Activated T-cell treated with anti-CD3 and anti-CD28 coated beads, Interleukin-2, amount 50 U/mL, for 24 hours (primary cell): ENCODE results near the gene PITHD1.
"Not testable (repeated sequence)": the region's sequence is repeated elsewhere in the genome, so short reads cannot be mapped to it uniquely, and the experiment has no call there.

ENCODE experiments used
- DNase-seq: peaks from one replicate; pipeline ENCODE4 v3.0.0-alpha.2; 2020
- H3K27ac Mint-ChIP-seq: 2 replicates; pipeline ENCODE4 v1.8.0; 2020; ENCODE audit warnings: mild to moderate bottlenecking, mixed read lengths
- H3K27me3 Mint-ChIP-seq: 2 replicates; pipeline ENCODE4 v1.8.0; 2020; ENCODE audit warnings: mixed read lengths
- H3K36me3 Mint-ChIP-seq: 2 replicates; pipeline ENCODE4 v1.8.0; 2020; ENCODE audit warnings: low read depth, mixed read lengths
- H3K4me1 Mint-ChIP-seq: 2 replicates; pipeline ENCODE4 v1.8.0; 2020; ENCODE audit warnings: low read depth, mixed read lengths
- H3K4me3 Mint-ChIP-seq: 2 replicates; pipeline ENCODE4 v1.8.0; 2020; ENCODE audit warnings: mild to moderate bottlenecking, moderate library complexity, mixed read lengths
- H3K9me3 Mint-ChIP-seq: 2 replicates; pipeline ENCODE4 v1.8.0; 2020; ENCODE audit warnings: mixed read lengths

The PITHD1 gene, protein sequence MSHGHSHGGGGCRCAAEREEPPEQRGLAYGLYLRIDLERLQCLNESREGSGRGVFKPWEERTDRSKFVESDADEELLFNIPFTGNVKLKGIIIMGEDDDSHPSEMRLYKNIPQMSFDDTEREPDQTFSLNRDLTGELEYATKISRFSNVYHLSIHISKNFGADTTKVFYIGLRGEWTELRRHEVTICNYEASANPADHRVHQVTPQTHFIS

DNA sequence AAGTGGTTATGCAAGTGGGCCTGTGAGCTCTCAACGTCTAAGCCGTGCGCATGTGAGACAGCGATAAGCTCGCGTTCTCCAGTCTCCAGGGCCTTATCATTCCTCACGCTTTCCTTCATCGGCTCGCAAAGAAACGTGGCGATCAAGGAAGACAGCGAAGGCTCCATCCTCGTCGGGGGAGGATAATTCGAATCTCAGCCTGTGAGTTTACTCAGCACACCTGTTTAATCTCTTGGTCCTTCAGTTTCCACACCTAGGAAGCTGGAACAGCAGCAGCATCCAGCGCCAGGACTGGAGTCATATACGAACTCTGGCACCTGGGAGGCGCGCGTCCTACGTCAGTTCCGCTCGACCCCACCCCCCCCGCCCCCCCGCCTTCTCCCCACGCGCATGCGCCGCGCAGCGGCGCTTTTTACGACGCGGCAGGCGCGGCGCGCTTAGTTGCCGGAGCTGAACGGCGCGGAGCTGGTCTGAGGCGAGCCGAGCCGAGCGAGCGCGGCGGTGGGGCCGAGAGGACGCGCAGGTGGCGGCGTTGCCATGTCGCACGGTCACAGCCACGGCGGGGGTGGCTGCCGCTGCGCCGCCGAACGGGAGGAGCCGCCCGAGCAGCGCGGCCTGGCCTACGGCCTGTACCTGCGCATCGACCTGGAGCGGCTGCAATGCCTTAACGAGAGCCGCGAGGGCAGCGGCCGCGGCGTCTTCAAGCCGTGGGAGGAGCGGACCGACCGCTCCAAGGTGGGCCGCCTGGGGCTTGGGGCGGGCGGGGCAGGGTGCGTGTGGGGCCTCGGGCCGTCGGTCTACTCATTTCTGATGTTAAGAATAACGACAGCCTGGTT, at the start of gene PITHD1:
Gene PITHD1, plus strand, starts transcription at position 440 of the 836 bp plus-strand sequence. Its CDS starts 98 bp downstream, at position 538.
- H3K9me3 Mint-ChIP-seq = no peaks in the 10 kb centered on the region
- peak within 1 kb of the TSS; percentile 96 for H3K27ac Mint-ChIP-seq
- H3K4me1 Mint-ChIP-seq = peaks cover 53% of the 10 kb centered on the region
- peaks cover 38% of the 10 kb centered on the region for H3K36me3 Mint-ChIP-seq
- peak; percentile 86 for DNase-seq
- H3K4me3 Mint-ChIP-seq = peak within 1 kb of the TSS; percentile 92
- H3K27me3 Mint-ChIP-seq = no peaks in the 10 kb centered on the region

DNA sequence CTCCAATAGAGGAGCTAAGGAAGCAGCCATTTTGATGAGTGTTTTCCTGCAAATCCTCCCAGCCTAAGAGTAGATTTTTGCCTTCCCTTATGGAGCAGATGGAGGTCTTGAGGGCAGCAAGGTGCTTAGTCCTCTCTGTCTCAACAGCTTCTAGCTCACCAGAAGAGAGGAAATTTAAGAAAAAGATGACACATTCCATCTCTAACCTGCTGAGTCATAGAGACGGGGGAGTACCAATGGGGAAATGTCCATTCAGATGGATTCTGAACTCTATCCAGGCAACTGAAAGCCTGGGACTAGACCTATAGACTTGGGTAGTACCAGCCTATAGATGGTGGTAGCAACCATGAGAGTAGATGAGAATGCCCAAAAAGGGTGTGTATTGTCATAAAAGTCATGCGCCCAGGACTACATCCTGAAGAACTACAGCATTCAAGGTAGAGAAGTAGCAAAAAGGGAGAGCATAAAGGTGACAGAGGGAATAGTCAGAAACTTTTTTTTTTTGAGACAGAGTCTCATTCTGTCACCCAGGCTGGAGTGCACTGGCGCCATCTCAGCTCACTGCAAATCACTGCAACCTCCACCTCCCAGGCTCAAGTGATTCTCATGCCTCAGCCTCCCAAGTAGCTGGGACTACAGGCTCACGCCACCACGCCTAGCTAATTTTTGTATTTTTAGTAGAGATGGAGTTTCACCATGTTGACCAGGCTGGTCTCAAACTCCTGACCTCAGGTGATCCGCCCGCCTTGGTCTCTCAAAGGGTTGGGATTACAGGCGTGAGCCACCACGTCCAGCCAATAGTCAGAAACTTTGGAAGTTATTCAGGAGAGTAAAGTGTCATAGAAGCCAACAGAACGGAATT, 45.6 kb upstream of the PITHD1 start:
- peaks cover 24% of the 10 kb centered on the region for H3K4me1 Mint-ChIP-seq
- no peaks in the 10 kb centered on the region for H3K9me3 Mint-ChIP-seq
- H3K4me3 Mint-ChIP-seq = no peak overlapping the region
- no peaks in the 10 kb centered on the region for H3K27me3 Mint-ChIP-seq
- H3K27ac Mint-ChIP-seq = no peak overlapping the region
- no peak for DNase-seq
- H3K36me3 Mint-ChIP-seq = no peaks in the 10 kb centered on the region

DNA sequence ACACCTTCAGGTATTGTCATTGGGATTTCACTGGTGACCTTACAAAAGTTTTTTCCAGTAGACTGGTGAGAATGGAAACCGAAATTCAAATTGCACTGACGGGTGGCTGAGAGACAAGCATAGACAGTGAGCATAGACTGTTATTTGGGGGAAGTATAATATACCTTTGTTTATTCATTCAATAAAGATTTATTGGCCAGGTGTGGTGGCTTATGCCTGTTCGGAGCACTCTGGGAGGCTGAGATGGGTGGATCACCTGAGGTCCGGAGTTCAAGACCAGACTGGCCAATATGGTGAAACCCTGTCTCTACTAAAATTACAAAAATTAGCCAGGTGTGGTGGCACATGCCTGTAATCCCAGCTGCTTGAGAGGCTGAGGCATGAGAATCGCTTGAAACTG, 44.9 kb upstream of the PITHD1 start:
- not testable (repeated sequence) for H3K27me3 Mint-ChIP-seq, H3K9me3 Mint-ChIP-seq, DNase-seq, H3K4me3 Mint-ChIP-seq, H3K27ac Mint-ChIP-seq, H3K36me3 Mint-ChIP-seq
- H3K4me1 Mint-ChIP-seq = peaks cover 23% of the 10 kb centered on the region

DNA sequence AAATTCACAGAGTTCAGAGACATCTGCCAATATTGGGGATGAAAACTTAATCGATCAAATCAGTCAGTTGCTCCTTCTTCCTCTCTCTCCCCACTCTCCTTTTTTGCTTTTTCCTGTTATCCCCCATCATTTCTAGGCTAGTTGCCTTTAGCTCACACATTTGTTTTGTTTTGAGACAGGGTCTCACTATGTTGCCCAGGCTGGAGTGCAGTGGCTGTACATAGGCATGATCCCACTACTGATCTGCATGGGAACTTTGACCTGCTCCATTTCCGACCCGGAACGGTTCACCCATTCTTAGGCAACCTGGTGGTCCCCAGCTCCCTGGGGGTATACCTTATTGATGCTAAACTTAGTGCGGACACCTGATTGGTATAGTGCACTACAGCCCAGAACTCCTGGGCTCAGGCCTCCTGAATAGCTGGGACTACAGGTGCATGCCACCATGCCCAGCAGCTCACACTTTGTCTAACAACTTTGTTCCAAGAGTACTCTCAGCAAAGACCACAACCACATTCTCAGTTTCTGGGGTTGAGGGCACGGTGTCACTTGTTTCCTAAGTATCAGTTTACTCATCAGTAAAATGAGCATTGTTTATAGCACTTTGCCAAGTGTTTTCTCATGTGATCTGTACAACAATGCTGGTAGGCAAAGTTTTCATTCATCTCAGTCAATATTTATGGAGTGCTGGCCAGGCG, 41.6 kb upstream of the PITHD1 start:
- Mint-ChIP-seq H3K36me3 (no peaks in the 10 kb centered on the region), H3K4me3 (no peak overlapping the region), H3K9me3 (no peaks in the 10 kb centered on the region), H3K4me1 (peaks cover 19% of the 10 kb centered on the region), H3K27me3 (no peaks in the 10 kb centered on the region), H3K27ac (peak overlapping the region; percentile 11)
- no peak for DNase-seq

DNA sequence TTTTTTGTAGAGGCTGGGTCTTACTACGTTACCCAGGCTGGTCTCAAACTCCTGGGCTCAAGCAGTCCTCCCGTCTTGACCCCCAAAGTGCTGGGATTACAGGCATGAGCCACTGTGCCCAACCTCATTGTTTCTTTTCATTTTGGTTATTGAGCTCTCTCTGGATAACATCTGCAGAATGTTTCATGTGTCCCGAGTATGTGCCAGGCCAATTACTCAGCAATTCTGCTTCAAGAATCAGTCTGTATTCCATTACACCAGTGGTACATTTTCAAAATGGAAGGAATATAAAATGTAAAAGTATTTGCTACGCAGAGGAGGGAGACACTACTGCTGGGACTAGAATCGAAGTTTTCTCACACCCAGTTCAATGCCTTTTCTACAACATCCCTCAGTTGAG, 36.6 kb upstream of the PITHD1 start:
- DNase-seq = no peak
- no peaks in the 10 kb centered on the region for H3K9me3 Mint-ChIP-seq
- H3K27me3 Mint-ChIP-seq = no peaks in the 10 kb centered on the region
- no peak overlapping the region for H3K4me3 Mint-ChIP-seq
- peaks cover 27% of the 10 kb centered on the region for H3K36me3 Mint-ChIP-seq
- H3K27ac Mint-ChIP-seq = no peak overlapping the region
- peaks cover 34% of the 10 kb centered on the region for H3K4me1 Mint-ChIP-seq

DNA sequence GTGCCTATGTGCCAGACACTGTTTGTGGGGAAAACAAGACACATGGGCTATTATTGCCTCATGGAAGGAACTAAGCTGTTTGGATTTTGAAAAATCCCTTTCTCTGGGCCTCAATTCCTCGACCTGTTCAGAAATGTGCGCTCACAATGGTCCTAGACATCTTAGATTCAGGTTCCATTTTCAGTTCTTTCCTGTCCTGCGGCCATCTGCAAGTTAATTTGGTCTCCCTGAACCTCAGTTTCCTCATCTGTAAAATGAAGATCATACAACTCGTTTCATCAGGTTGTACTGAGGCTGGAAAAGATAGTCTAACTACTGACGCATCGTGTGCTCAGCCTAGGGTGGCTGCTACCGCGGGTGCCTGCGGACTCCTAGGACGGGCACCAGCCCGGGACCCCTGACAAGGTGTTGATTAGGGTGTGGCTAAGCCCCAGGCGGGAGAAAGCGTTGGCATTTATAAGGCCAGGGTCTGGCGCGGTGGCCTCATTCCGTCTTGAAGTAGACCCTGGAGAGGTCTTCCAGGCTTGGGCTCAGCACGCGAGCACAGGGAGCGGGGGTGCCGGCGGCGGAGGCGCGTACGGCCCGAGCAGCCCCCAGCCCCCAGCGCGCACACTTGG, 35.4 kb upstream of the PITHD1 start:
- Mint-ChIP-seq H3K4me1 (peaks cover 40% of the 10 kb centered on the region), H3K36me3 (peaks cover 39% of the 10 kb centered on the region), H3K4me3 (peak overlapping the region; percentile 86), H3K9me3 (no peaks in the 10 kb centered on the region), H3K27ac (peak overlapping the region; percentile 88), H3K27me3 (no peaks in the 10 kb centered on the region)
- peak; percentile 80 for DNase-seq

DNA sequence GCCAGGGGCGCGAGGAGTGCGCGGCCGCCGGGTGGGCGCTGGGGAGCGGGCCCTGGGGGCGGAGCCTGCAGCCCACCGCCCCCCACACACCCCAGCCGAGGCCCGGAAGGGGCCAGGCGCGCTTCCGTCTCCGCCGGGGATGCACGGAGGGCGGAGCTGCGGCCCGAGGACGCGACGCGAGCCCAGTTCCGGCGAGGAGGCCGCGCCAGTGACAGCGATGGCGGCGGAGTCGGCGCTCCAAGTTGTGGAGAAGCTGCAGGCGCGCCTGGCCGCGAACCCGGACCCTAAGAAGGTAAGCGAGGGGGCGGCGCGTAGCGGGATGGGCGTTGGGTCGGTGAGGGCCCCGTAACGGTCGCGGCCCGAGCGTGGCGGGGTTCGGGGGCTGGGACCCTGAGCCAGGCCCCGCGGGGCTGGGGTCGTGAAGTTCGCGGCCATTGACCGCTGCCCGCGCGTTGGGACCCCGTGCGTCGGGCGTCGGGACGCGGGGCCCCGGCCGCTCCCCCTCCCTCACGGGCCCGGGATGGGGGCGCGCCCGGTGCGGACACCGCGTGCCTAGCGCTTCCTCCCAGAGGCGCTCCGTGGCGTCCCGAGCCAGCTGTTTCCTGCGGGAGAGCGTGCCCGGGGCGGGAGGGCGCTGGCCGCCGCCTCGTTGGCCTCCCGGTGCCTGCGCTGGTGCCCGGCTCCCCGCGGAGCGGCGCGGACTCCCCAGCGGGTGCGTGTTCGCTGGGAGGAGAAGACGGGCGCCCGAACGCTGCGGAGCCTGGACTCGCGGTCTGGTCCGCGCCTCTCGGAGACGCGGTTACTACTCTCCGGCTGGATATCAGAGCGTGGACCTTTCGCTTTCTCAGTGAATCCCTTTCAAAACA, 34.7 kb upstream of the PITHD1 start, which contains the start of gene ELOA:
Gene ELOA, plus strand, starts transcription at position 185 of the 866 bp plus-strand sequence. Its CDS starts 33 bp downstream, at position 218.
- no peaks in the 10 kb centered on the region for H3K27me3 Mint-ChIP-seq
- no peaks in the 10 kb centered on the region for H3K9me3 Mint-ChIP-seq
- peak within 1 kb of the TSS; percentile 88 for H3K27ac Mint-ChIP-seq
- DNase-seq = peak; percentile 85
- H3K36me3 Mint-ChIP-seq = peaks cover 47% of the 10 kb centered on the region
- peak within 1 kb of the TSS; percentile 87 for H3K4me3 Mint-ChIP-seq
- peaks cover 48% of the 10 kb centered on the region for H3K4me1 Mint-ChIP-seq

DNA sequence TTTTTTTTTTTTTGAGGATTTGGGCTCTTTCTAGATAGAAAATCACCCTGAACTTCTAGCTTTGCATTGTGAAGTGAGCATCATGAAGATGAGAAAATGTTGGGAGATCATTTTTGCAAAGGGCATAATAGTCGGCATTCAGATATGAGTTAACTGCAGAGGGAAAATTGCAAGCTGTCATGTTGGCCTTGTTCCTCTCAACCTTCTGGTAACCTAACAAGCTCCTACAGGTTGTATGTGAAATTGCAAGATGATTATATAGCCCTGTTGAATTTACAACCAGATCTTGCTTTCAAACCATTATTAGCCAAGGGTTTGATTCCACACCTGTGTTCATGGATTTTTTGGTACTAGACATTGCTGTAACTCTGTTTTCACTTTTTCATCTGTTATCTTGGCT, 32.7 kb upstream of the PITHD1 start:
- peaks cover 63% of the 10 kb centered on the region for H3K36me3 Mint-ChIP-seq
- H3K27me3 Mint-ChIP-seq = no peaks in the 10 kb centered on the region
- peak overlapping the region; percentile 87 for H3K4me3 Mint-ChIP-seq
- peaks cover 57% of the 10 kb centered on the region for H3K4me1 Mint-ChIP-seq
- DNase-seq = no peak
- no peaks in the 10 kb centered on the region for H3K9me3 Mint-ChIP-seq
- H3K27ac Mint-ChIP-seq = peak overlapping the region; percentile 47

DNA sequence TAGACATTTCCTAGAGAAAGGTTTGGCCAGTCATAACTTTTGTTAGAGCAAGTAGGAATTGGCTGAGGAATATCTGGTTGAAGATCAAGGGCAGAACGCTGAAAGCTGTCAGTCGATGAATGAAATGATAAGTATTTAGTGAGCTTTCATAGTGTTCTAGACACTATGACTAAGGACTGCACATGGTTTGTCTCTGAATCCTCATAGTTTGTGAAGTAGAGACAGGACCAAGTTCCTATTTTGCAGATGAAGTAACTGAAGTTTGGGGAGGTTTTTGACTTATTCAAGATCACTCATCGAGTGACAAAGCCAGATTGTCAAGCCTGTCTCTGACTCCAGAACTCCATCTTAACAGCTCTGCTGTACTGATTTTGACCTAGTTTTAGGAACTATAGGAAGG, 30.2 kb upstream of the PITHD1 start:
- DNase-seq = no peak
- H3K4me1 Mint-ChIP-seq = peaks cover 49% of the 10 kb centered on the region
- H3K9me3 Mint-ChIP-seq = no peaks in the 10 kb centered on the region
- H3K27me3 Mint-ChIP-seq = no peaks in the 10 kb centered on the region
- H3K36me3 Mint-ChIP-seq = peaks cover 87% of the 10 kb centered on the region
- peak overlapping the region; percentile 67 for H3K27ac Mint-ChIP-seq
- H3K4me3 Mint-ChIP-seq = no peak overlapping the region

DNA sequence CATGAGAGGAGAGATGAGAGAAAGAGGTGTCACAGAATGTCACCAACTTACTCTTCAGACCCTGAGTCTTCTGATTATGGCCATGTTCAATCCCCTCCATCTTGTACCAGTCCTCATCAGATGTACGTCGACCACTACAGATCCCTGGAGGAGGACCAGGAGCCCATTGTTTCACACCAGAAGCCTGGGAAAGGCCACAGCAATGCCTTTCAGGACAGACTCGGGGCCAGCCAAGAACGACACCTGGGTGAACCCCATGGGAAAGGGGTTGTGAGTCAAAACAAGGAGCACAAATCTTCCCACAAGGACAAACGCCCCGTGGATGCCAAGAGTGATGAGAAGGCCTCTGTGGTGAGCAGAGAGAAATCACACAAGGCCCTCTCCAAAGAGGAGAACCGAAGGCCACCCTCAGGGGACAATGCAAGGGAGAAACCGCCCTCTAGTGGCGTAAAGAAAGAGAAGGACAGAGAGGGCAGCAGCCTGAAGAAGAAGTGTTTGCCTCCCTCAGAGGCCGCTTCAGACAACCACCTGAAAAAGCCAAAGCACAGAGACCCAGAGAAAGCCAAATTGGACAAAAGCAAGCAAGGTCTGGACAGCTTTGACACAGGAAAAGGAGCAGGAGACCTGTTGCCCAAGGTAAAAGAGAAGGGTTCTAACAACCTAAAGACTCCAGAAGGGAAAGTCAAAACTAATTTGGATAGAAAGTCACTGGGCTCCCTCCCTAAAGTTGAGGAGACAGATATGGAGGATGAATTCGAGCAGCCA, 27.0 kb upstream of the PITHD1 start:
- Mint-ChIP-seq H3K27ac (peak overlapping the region; percentile 76), H3K4me3 (no peak overlapping the region), H3K4me1 (peaks cover 33% of the 10 kb centered on the region), H3K9me3 (no peaks in the 10 kb centered on the region), H3K36me3 (peaks cover 95% of the 10 kb centered on the region), H3K27me3 (no peaks in the 10 kb centered on the region)
- DNase-seq = peak; percentile 40

DNA sequence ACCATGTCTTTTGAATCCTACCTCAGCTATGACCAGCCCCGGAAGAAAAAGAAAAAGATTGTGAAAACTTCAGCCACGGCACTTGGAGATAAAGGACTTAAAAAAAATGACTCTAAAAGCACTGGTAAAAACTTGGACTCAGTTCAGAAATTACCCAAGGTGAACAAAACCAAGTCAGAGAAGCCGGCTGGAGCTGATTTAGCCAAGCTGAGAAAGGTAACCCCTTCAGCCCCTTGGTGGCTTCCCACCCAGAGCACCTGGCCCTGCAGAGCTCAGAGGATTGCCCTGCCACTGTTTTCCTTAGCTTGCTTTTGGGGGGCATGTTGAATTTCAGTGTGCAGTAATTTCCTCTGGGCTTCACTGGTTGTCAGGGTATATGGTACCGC, 26.4 kb upstream of the PITHD1 start:
- Mint-ChIP-seq H3K36me3 (peaks cover 95% of the 10 kb centered on the region), H3K4me1 (peaks cover 29% of the 10 kb centered on the region), H3K27me3 (no peaks in the 10 kb centered on the region), H3K4me3 (no peak overlapping the region), H3K27ac (peak overlapping the region; percentile 76), H3K9me3 (no peaks in the 10 kb centered on the region)
- no peak for DNase-seq

DNA sequence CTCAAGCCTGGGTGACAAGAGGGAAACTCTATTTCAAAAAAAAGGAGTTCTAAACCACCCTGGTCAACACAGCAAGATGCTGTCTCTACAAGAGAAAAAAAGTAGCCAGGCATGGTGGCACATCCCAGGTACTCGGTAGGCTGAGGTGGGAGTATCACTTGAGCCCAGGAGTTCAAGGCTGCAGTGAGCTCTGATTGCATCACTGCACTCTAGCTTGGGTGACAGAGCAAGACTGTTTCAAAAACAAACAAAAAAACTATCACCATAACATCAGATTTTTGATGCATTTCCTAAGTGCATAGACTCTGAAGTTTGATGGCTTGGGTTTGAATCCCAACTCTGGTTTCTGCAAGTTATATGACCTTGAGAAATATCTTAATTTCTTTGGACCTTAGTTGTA, 25.3 kb upstream of the PITHD1 start:
- Mint-ChIP-seq H3K9me3 (no peaks in the 10 kb centered on the region), H3K4me1 (peaks cover 18% of the 10 kb centered on the region), H3K36me3 (peaks cover 95% of the 10 kb centered on the region), H3K27ac (peak overlapping the region; percentile 67), H3K27me3 (no peaks in the 10 kb centered on the region), H3K4me3 (no peak overlapping the region)
- no peak for DNase-seq
